ENCODE data around the gene MOG. TPM values are rescaled to one million over a fixed set of nuclear protein-coding genes. Genes with fewer than 3 reads are reported as not detected.

The MOG gene
- total RNA-seq, 1 donor from 2014 or later = not detected

GRCh38 chr6:29694637-29695036, 37.7 kb downstream of the MOG start:
- TF ChIP-seq, protein P1, sequence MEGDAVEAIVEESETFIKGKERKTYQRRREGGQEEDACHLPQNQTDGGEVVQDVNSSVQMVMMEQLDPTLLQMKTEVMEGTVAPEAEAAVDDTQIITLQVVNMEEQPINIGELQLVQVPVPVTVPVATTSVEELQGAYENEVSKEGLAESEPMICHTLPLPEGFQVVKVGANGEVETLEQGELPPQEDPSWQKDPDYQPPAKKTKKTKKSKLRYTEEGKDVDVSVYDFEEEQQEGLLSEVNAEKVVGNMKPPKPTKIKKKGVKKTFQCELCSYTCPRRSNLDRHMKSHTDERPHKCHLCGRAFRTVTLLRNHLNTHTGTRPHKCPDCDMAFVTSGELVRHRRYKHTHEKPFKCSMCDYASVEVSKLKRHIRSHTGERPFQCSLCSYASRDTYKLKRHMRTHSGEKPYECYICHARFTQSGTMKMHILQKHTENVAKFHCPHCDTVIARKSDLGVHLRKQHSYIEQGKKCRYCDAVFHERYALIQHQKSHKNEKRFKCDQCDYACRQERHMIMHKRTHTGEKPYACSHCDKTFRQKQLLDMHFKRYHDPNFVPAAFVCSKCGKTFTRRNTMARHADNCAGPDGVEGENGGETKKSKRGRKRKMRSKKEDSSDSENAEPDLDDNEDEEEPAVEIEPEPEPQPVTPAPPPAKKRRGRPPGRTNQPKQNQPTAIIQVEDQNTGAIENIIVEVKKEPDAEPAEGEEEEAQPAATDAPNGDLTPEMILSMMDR (IDR thresholded peaks at IDR 0.05; ENCODE audit: unreplicated experiment) = no peak
- Mint-ChIP-seq H3K27ac (ENCODE audit: unreplicated experiment) (no peak overlapping the region), H3K27me3 (ENCODE audit: unreplicated experiment) (peaks cover 2% of the 10 kb centered on the region), H3K9me3 (ENCODE audit: unreplicated experiment) (no peaks in the 10 kb centered on the region), H3K36me3 (ENCODE audit: low read depth, unreplicated experiment) (no peaks in the 10 kb centered on the region), H3K4me3 (ENCODE audit: unreplicated experiment) (no peak overlapping the region), H3K4me1 (ENCODE audit: unreplicated experiment) (peaks cover 2% of the 10 kb centered on the region)
- no peak for DNase-seq (ENCODE audit: low spot score)

DNA sequence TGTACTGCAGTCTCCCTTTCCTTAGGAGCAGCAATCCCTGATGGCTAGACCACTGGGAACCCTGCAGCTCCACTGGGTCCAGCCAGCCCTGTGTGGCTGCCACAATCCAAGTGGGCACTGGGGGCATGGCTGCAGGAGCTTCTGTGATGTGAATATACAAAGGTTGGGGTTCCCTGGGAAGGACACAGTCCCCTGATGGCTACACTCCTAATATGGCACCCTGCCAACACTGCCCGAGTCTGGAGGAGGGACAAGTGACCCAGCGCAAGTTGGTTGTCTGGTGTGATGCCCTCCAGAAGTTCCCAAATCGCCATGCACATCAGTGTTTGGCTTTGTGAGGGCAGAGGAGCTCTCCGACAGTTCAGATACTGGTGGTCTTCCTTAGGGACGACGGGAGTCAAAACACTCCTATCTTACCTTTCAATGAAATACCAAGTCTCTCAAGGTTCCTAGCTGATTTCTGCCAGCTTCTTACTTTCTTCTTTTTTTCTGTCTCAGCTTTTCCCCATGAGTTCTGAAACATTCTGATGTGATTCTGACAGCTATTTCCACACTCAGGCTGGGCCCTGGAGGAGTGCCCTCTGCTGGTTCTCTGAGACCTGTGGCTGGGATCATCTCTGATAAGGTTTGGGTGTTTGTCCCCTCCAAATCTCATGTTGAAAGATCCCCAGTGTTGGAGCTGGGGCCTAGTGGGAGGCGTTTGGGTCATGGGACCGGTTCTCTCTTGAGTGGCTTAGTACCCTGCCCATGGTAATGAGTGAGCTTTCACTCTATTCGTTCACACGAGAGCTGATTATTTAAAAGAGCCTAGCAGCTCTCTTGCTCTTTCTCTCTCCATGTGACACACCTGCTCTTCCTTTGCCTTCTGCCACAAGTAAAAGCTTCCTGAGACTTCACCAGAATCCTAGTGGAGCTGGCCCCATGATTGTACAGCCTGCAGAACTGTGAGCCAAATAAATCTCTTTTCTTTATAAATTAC, 39.5 kb downstream of the MOG start:
- no peak overlapping the region for H3K27ac Mint-ChIP-seq (ENCODE audit: unreplicated experiment)
- TF ChIP-seq, protein P1 (IDR thresholded peaks at IDR 0.05; ENCODE audit: unreplicated experiment) = no peak
- H3K4me1 Mint-ChIP-seq (ENCODE audit: unreplicated experiment) = peaks cover 2% of the 10 kb centered on the region
- DNase-seq (ENCODE audit: low spot score) = peak; percentile 50
- H3K27me3 Mint-ChIP-seq (ENCODE audit: unreplicated experiment) = peaks cover 2% of the 10 kb centered on the region
- H3K9me3 Mint-ChIP-seq (ENCODE audit: unreplicated experiment) = no peaks in the 10 kb centered on the region
- no peak overlapping the region for H3K4me3 Mint-ChIP-seq (ENCODE audit: unreplicated experiment)
- no peaks in the 10 kb centered on the region for H3K36me3 Mint-ChIP-seq (ENCODE audit: low read depth, unreplicated experiment)

GRCh38 chr6:29702519-29703103, 45.7 kb downstream of the MOG start:
- Mint-ChIP-seq H3K4me1 (ENCODE audit: unreplicated experiment) (peaks cover 9% of the 10 kb centered on the region), H3K9me3 (ENCODE audit: unreplicated experiment) (no peaks in the 10 kb centered on the region), H3K4me3 (ENCODE audit: unreplicated experiment) (no peak overlapping the region), H3K27me3 (ENCODE audit: unreplicated experiment) (no peaks in the 10 kb centered on the region), H3K27ac (ENCODE audit: unreplicated experiment) (no peak overlapping the region), H3K36me3 (ENCODE audit: low read depth, unreplicated experiment) (no peaks in the 10 kb centered on the region)
- TF ChIP-seq, protein P1 (IDR thresholded peaks at IDR 0.05; ENCODE audit: unreplicated experiment) = peak; percentile 72
- DNase-seq (ENCODE audit: low spot score) = peak; percentile 82

GRCh38 chr6:29705389-29706231, 48.7 kb downstream of the MOG start:
- TF ChIP-seq, protein P1 (IDR thresholded peaks at IDR 0.05; ENCODE audit: unreplicated experiment) = peak; percentile 47
- H3K36me3 Mint-ChIP-seq (ENCODE audit: low read depth, unreplicated experiment) = no peaks in the 10 kb centered on the region

More at GRCh38 chr6:29705389-29706231, 48.7 kb downstream of the MOG start:
- no peaks in the 10 kb centered on the region for H3K27me3 Mint-ChIP-seq (ENCODE audit: unreplicated experiment)
- no peak overlapping the region for H3K27ac Mint-ChIP-seq (ENCODE audit: unreplicated experiment)
- H3K4me3 Mint-ChIP-seq (ENCODE audit: unreplicated experiment) = no peak overlapping the region
- peaks cover 21% of the 10 kb centered on the region for H3K4me1 Mint-ChIP-seq (ENCODE audit: unreplicated experiment)
- peak; percentile 48 for DNase-seq (ENCODE audit: low spot score)
- H3K9me3 Mint-ChIP-seq (ENCODE audit: unreplicated experiment) = no peaks in the 10 kb centered on the region

All from endothelial cell (in vitro differentiated cells).